GM18873 (cell line): ENCODE measurements around the gene DTYMK.
"Not testable (repeated sequence)": the region's sequence is repeated elsewhere in the genome, so short reads cannot be mapped to it uniquely, and the experiment has no call there.

Source experiments
- ATAC-seq: cut with Tn5 transposase; IDR thresholded peaks from one replicate; pipeline ENCODE4 v1.9.1; 2021; ENCODE audit warnings: mild to moderate bottlenecking, moderate library complexity, moderate number of reproducible peaks; ENCODE audit not compliant: unreplicated experiment, low FRiP score

Gene DTYMK

GRCh38 chr2:241686650-241687425 is at the start of gene DTYMK:
Gene DTYMK (minus strand): TSS chr2:241686815. CDS start chr2:241686783, 32 bp downstream.
- ATAC-seq: peak; percentile 90

- ATAC-seq: no peak
These were observed 49.5 kb upstream of the DTYMK start for GRCh38 chr2:241736111-241736510.

- peak; percentile 66 for ATAC-seq
These were observed 48.0 kb upstream of the DTYMK start, which contains the start of gene D2HGDH for GRCh38 chr2:241734467-241735208. Gene D2HGDH (plus strand): TSS chr2:241734630. CDS start chr2:241735225, 595 bp downstream.

- ATAC-seq: no peak
These were observed 47.5 kb upstream of the DTYMK start for GRCh38 chr2:241734208-241734466.

GRCh38 chr2:241733391-241734207 is 47.0 kb upstream of the DTYMK start:
- ATAC-seq: no peak

- ATAC-seq: not testable (repeated sequence)
These were observed 46.0 kb upstream of the DTYMK start for GRCh38 chr2:241732513-241733186.

- ATAC-seq: no peak
These were observed 44.2 kb upstream of the DTYMK start for GRCh38 chr2:241730671-241731293.

GRCh38 chr2:241729868-241730267 is 43.3 kb upstream of the DTYMK start:
- no peak for ATAC-seq

GRCh38 chr2:241728627-241729026 is 42.0 kb upstream of the DTYMK start:
- ATAC-seq: no peak

GRCh38 chr2:241728000-241728399 is 41.4 kb upstream of the DTYMK start:
- ATAC-seq: no peak

GRCh38 chr2:241726459-241726858 is 39.8 kb upstream of the DTYMK start:
- ATAC-seq: no peak

GRCh38 chr2:241724975-241725870 is 38.6 kb upstream of the DTYMK start:
- no peak for ATAC-seq

GRCh38 chr2:241724259-241724974 is 37.8 kb upstream of the DTYMK start:
- no peak for ATAC-seq

- no peak for ATAC-seq
These were observed 36.4 kb upstream of the DTYMK start for GRCh38 chr2:241722896-241723454.

GRCh38 chr2:241721852-241722251 is 35.2 kb upstream of the DTYMK start:
- no peak for ATAC-seq

GRCh38 chr2:241720560-241720959 is 33.9 kb upstream of the DTYMK start:
- ATAC-seq: no peak

GRCh38 chr2:241720099-241720498 is 33.5 kb upstream of the DTYMK start:
- ATAC-seq: no peak

GRCh38 chr2:241719093-241719492 is 32.5 kb upstream of the DTYMK start:
- no peak for ATAC-seq
